ENCODE data around the gene MAMDC2.

GRCh38 chr9:70117835-70118319, 74.2 kb downstream of the MAMDC2 start:
- no peak for TF ChIP-seq CTCF (IDR thresholded peaks at IDR 0.05)
- TF ChIP-seq POLR2A (IDR thresholded peaks at IDR 0.05): no peak
- no peak for TF ChIP-seq POLR2AphosphoS5 (IDR thresholded peaks at IDR 0.05)
